Measurements from ENCODE around the gene PUM2. TPM values are rescaled to one million over a fixed set of nuclear protein-coding genes. Genes with fewer than 3 reads are reported as not detected.

The PUM2 gene
- total RNA-seq, 1 experiment from 2014 or later: 35.1 TPM

DNA sequence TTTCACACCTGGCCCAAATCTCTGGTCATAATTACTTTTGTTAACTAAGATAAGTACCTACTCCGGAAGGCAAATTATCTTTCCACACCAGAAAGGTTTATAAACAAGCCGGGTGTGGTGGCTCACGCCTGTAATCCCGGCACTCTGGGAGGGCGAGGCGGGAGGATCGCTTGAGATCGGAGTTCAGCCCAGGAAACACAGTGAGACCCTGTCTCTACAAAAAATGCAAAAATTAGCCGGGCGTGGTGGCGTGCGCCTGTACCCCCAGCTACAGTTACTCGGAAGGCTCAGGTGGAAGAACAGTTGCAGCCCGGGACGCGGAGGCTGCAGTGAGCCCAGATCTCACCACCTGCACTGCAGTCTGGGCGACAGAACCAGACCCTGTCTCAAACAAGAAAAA lies 2.1 kb downstream of the PUM2 start:
- no peak for DNase-seq (ENCODE audit: low read depth)

DNA sequence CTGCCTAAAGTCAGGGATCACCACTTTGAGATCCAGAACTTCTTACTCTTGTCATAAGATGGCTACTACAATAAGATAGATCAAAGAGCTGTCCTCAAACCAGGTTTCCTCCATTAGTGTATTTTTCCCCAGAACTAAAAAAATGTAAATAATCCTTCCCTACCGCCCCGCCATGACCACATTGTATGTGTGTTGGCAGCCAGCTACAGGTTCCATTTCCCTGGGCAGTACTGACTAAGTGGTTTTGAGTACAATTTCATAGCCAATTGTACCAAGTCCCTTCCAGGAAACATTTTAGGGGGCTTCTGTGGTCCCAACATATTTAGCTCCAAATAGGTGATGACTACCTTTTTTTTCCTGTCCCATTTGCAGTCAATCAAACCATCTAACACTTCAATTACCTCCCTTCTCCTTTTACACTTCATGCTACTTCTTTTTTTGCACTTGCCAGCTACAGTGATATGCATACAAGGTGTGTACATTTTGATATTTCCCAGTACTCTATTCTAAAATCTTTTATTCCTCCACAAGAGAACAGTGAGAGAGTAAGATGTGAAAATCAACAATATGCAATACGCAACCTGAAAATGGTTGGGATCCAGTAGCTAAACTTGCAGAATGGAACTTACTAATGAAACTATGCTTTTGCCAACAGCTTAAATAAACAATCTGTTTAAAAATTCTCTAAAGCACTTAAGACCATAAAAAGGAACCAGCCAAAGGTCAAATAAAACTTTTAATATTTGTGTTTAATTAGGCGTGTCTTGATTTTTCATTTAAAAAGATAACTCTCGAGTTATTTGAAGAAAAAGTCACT lies 3.9 kb downstream of the PUM2 start:
- no peak for DNase-seq (ENCODE audit: low read depth)

DNA sequence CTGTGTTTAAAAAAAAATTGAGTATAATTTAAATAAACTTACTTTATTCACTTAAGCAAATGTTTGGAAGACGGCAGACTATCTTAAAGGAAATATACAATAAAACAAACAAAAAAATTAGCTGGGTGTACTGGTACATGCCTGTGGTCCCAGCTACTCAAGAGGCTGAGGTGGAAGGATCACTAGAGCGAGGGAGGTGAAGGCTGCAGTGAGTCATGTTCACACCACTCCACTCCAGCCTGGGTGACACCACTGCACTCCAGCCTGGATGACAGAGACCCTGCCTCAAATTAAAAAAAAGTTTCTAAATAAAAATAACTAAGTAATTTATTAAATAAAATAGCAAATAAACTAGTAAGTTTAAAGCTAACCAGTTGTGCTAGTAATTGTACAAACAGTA lies 7.5 kb downstream of the PUM2 start:
- DNase-seq (ENCODE audit: low read depth): no peak

DNA sequence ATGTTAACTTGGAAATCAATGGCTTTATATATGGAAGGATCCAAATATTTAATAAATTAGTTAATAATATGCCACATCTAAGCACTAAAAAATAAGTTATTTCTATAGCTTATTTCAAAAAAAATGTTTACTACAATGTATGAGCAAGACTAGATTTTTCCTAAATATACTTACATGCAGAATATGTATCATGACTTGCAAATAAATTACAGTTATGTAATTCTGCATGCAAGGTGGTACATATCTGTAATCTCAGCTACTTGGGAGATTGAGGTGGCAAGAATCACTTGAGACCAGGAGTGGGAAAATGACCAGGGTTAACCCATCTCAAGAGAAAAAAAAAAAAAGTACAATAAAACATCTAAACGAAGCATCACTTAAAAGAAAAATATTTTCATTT lies 11.6 kb downstream of the PUM2 start:
- no peak for DNase-seq (ENCODE audit: low read depth)

DNA sequence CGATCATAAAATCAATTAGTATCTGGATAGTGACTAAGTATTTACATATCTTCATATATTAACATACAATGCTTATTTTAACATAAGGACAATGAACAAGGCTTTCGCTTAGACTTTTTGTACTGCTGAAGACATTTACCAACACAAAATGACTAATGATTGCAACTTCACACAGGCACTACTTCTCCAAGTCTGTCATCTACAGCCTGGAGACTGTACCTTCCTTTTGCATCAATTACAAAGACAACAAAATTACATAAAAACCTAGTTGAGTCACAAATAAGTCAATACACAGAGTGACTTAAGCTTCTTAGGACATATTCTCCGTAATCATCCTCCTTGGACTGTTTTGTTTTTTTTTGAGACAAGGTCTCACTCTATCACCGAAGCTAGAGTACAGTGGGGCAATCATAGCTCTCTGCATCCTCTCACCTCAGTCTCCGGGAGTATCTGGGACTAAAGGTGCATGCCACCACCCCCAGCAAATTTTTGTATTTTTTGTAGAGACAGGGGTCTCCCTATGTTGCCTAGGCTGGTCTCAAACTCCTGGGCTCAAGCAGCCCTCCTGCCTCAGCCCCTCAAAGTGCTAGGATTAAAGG lies 15.9 kb downstream of the PUM2 start:
- DNase-seq (ENCODE audit: low read depth): no peak

DNA sequence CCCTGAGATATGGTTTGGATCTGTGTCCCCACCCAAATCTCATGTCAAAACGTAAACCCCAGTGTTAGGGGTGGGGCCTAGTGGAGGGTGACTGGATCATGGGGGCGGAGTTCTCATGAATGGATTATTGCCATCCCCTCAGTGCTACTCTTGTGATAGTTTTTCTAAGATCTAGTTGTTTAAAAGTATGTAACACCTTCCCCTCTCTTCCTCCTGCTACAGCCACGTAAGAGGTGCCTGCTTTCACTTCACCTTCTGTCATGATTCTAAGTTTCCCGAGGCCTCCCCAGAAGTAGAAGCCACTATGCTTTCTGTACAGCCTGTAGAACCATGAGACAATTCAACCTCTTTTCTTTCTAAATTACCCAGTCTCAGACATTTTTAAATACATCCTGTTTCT lies 16.9 kb downstream of the PUM2 start:
- DNase-seq (ENCODE audit: low read depth): no peak

DNA sequence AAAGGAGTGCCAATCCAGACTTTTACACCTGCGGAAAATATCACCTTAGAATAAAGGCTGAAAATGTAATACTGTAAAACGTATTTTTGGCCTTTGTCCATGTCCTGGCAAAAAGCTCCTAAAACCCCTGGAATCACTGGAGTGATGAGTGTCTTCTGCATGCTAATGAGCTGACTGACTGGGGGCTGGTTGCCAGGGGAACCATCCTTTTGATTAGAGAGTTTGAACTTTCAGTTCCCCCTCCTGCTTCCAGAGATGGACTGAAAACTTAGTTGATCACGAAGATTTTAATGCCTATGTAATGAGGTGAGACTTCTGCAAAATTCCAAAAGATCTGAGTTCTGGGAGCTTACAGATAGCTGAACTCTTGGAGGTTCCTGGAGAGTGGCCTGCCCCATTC lies 20.5 kb downstream of the PUM2 start:
- DNase-seq (ENCODE audit: low read depth): no peak

DNA sequence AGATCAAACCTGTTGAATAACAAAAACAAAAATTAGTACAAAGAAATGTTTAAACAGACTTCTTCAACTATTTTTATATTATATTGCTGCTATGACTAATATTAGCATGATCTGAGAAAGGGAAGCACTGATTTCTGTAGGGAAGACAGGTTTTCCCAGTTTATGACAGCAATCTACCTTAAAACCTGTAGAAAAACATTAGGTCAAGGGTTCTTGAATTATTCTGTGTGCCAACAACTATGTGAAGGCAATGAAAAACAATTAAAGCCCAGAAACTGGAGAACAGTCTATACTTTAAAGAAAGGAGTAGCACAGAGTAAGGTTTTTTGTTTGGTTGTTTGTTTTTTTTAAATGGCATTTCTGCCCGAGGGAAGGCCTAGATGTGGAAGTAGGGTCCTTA lies 23.3 kb downstream of the PUM2 start:
- DNase-seq (ENCODE audit: low read depth): no peak

DNA sequence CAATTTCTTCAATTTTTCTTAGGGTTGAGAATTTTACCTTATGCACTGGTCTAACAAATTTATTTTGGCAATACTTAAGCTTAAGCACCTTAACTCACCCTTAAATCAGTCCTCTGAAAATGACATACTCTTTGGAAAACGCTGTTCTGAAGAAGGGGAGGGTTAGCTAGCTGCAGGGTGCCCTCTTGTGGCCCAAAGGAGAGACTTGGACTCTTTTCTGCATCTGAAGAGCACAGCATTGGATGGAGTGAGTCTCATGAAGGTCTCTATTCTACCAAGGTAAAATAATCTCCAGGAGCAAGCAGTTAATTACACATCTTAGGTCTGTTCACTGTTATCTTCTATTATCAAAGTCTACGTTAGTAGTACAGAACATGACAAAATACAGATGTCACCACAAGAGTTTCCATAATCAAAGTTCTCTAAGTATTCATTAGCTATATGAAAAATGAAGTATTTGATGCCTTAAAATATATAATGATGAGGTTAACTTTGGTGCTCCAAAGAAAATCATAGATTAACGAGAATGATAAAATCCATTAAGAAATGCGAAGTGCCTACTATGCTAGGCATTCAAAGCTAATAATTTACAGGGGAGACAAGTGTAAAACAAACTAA lies 24.4 kb downstream of the PUM2 start:
- peak; percentile 52 for DNase-seq (ENCODE audit: low read depth)

DNA sequence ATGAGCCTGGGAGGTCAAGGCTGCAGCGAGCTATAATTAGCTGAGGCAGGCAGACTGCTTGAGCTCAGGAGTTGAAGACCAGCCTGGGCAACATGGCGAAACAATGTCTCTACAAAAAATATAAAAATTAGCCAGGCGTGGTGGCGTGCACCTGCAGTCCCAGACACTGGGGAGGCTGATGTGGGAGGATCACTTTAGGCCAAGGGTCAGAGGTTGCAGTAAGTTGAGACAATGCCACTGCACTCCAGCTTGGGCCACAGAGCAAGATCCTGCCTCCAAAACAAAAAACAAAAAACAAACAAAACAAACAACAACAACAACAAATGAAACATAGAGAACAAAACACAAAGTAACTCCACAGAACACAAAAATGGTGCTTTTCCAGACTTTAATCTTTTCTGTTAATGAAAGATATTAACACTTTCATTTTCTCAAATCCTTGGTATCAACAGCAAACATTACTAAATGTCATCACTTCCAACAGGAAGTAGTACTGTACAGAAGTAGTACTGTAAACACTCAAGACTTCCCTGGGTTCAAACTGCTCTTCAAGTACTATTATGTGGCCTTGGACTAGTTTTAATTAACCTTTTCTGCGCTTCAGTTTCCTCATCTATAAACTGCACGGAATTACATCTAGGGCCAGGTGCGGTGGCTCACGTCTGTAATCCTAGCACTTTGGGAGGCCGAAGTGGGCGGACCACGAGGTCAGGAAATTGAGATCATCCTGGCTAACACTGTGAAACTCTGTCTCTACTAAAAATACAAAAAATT lies 27.9 kb downstream of the PUM2 start:
- no peak for DNase-seq (ENCODE audit: low read depth)

DNA sequence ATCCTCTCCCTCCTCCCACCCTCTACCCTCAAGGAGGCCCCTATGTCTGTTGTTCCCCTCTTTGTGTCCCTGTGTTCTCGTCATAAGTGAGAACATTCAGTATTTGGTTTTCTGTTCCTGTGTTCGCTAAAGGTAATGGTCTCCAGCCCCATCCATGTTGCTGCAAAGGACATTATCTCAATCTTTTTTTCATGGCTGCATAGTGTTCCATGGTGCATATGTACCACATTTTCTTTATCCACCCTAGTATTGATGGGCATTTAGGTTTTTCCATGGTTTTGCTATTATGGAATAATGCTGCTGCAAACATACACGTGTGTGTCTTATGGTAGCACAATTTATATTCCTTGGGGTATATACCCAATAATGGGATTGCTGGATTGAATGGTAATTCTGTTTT lies 33.0 kb downstream of the PUM2 start:
- DNase-seq (ENCODE audit: low read depth): no peak

DNA sequence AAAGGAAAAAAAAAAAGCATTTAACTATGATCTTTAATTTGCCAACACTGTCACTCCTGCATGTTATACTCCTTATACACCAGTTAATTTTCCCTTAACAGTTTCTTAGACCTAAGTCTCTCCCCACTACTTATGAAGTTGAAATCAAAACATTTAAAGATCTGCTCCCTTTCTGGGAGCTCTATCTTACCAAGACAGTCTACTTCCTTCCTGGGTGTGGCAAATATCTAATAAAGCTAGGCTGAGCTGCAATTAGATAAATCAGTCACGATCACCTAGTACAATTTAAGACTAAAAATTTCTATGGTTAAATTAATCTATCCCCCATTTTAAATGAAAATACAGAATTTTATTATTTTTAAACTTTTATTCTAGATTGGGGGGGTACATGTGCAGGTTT lies 33.4 kb downstream of the PUM2 start:
- DNase-seq (ENCODE audit: low read depth): no peak

DNA sequence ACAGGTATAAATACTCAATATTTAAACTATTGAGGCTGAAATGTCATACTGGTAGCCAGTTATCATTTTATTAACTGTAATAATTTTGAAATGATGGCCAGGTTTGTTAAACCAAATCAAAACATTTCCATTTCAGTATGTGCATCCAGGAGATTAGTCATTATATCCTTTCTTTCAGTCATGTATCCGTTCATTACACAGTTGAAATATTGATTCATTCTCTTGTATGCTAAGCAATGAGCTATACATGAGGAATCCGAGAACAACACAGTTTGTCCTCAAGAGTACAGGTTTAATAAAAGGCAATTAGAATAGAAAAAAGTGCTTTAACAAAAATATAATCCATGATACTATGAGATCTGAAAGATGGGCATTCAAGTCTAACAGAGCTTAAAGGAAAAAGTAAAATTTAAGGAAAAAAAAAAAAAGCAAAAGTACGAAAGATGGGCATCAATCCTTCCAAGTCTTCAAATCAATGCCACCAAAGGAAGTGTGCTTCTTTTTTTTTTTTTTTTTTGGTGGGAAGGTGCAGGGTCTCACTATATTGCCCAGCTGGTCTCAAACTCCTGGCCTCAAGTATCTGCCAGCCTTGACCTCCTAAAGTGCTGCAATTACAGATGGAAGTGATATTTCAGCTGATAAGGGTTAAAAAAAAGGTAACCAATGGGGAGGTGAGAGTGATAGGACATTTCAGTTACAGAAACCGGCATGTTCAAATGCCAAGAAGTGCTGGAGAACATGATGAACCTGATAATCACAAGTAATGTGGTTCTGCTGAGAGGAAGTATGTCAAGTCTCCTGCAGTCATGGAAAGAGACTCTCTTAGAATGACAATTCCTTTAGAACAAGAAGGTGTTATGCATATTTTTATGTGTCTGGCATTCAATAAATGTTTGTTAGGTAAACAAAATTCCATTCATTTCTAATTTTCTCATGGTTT lies 35.8 kb downstream of the PUM2 start:
- DNase-seq (ENCODE audit: low read depth): peak; percentile 23

DNA sequence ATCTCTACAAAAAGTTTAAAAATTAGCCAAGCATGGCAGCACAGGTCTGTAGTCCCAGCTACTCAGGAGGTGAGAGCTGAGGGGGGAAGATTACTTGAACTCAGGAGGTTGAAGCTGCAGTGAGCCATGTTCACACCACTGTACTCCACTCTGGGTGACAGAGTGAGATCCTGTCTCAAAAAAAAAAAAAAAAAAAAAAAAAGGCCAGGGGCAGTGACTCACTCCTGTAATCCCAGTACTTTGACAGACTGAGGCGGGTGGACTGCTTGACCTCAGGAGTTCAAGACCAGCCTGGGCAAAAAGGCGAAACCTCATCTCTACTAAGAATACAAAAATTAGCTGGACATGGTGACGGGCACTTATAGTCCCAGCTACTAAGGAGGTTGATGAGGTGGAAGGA lies 37.0 kb downstream of the PUM2 start:
- peak; percentile 72 for DNase-seq (ENCODE audit: low read depth)

DNA sequence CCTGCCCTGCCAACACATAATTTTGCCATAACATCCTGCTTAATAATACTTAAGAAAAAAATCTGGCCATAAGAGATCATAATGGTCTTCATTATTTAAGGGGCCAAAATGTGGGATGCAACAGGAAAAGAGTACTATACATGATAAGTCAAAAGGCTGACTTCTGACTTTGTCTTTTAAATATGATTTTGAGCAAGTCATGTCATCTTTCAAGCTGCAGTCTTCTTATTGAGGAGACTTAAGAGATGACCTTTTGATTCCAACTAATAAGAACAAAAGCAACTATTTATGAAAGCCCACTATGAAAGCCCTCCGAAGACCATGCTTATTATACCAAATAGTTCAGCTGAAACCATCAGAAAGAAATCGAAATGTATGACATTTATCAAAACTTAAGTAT lies 41.6 kb downstream of the PUM2 start:
- DNase-seq (ENCODE audit: low read depth): no peak

DNA sequence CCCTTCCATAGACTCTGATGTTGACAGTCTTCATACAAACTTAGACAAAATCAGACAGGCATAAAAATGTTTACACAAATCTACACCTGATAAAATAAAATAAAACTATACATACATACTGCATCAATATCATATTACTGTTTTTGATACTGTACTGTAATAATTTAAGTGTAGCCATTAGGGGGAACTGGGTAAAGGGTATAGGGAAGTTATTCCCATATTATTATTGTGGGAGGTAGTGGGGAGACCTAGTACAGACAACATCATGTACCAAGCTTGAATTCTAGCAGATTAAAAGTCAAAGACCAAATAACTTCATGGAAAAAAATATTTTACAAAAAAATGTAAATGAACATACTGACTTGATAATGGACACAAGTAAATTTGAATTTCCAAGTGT lies 43.3 kb downstream of the PUM2 start:
- no peak for DNase-seq (ENCODE audit: low read depth)

DNA sequence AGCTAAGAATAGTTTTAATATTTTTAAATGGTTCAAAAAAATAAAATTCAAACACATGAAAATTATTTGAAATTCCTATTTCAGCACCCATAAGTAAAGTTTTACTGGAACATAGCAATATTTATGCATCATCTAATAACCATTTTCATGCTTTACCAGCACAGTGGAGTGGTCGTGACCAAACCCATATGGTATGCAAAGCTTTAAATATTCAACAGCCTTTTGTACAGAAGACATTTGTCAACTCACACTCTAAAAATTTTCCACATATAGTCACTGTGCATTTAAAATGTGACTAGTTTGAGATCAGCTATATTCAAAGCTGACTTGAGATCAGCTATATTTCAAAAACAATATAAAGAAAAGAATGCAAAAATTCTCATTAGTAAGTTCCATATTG lies 46.2 kb downstream of the PUM2 start:
- DNase-seq (ENCODE audit: low read depth): no peak

DNA sequence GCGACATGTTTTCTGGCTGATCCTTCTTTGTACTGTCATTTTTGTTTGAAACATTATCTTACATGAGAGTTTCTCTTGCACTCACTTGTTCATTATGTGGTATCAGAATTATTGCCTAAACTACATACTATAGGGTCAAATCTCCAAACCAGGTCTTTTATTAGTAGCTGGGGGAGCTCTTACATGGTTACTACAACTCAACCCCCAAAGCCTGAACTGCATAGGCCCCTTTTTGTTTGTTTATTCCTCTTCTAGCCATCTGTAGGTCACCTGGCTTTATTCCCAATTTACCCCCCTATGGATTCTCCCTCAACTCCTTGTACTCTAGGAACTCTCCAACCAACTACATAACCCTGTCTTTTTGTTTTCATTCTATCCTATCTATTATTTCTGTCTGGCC lies 46.7 kb downstream of the PUM2 start:
- no peak for DNase-seq (ENCODE audit: low read depth)

DNA sequence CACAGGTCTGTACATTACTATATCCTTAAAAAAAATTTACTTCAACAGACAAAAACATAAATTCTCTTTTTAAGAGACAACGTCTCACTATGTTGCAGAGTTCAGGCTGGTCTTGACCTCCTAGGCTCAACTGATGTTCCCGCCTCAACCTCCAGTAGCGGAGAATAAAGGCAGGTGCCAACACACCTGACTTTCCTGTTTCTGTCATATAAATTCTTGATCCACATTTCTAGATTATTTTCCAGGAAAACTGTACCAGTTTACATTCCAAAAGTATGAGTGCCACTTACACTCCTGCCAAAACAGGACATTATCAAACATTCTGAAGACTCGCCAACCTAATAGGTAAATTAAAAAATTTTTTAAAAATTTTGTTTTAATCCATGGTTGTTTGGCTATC lies 48.6 kb downstream of the PUM2 start:
- no peak for DNase-seq (ENCODE audit: low read depth)

DNA sequence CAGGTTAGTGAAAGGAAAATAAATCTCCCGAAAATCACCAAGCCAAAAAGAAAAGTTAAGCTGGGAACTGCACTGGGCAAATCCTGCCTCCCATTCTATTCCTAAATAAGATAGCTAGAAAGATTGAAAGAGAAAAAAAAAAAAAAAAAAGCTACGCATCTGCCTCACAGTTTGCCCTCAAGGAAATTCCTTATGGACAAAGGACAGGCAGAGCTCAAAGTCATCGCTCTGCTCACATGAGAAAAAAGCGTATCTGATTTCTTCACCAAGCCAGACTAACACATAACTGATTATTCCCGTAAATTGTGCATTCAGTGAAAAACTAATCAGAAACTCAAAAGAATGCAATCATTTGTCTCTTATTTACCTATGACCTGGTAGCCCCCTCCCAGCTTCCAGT lies 50.0 kb downstream of the PUM2 start:
- DNase-seq (ENCODE audit: low read depth): no peak

DNA sequence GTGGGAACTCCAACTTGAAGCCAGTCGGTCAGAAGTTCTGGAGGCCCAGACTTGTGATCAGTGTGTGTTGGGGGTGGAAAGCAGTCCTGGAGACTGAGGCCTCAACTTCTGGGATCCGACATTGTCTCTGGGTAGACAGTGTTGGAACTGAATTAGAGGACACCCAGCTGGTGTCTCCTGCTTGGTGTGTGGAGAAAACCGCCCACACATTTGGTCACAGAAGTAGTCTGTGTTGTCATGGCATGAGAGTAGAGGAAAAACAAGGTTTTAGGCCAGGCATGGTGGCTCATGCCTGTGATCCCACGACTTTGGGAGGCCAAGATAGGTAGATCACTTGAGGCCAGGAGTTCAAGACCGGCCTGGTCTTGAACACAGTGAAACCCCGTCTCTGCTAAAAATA lies 51.5 kb downstream of the PUM2 start:
- no peak for DNase-seq (ENCODE audit: low read depth)

Measured in HT1080 (cell line).